GM23338 (cell line): Measurements from ENCODE around the gene FOXN1. TPM values are rescaled to one million over a fixed set of nuclear protein-coding genes. Genes with fewer than 3 reads are reported as not detected.

Experiments used
- ATAC-seq: fragments of 200-7000 bp; cut with Tn5 transposase; 3 replicates; pipeline ENCODE4 v1.9.1; 2020
- DNase-seq: peaks from one replicate; pipeline ENCODE4 v3.0.0-alpha.2; 2015; ENCODE audit warnings: low spot score
- H2AFZ ChIP-seq: fragments of 200-600 bp; sonication (generic); 2 replicates; pipeline ENCODE4 v1.8.0; 2016; ENCODE audit warnings: antibody characterized with exemption, mild to moderate bottlenecking, moderate library complexity
- H3F3A ChIP-seq: fragments of 200-600 bp; sonication (generic); replicated peaks from 2 replicates; pipeline ENCODE4 v1.8.0; 2017; ENCODE audit warnings: antibody characterized with exemption, mixed run types, low read depth
- H3K27ac ChIP-seq: fragments of 200-600 bp; sonication (generic); 2 replicates; pipeline ENCODE4 v1.6.1; 2016; ENCODE audit warnings: low read depth
- H3K27me3 ChIP-seq: fragments of 200-600 bp; sonication (generic); 2 replicates; pipeline ENCODE4 v1.8.0; 2016; ENCODE audit warnings: mild to moderate bottlenecking, mixed run types, moderate library complexity; ENCODE audit not compliant: insufficient read depth
- H3K36me3 ChIP-seq: fragments of 200-600 bp; sonication (generic); 2 replicates; pipeline ENCODE4 v1.8.0; 2016; ENCODE audit warnings: mild to moderate bottlenecking; ENCODE audit not compliant: insufficient read depth
- H3K4me1 ChIP-seq: fragments of 200-600 bp; sonication (generic); 2 replicates; pipeline ENCODE4 v1.8.0; 2016; ENCODE audit warnings: mild to moderate bottlenecking, moderate library complexity; ENCODE audit not compliant: insufficient read depth
- H3K4me2 ChIP-seq: fragments of 200-600 bp; sonication (generic); 2 replicates; pipeline ENCODE4 v1.7.1; 2017; ENCODE audit warnings: mixed run types
- H3K4me3 ChIP-seq: fragments of 200-600 bp; sonication (generic); 2 replicates; pipeline ENCODE4 v1.6.1; 2016; ENCODE audit warnings: mixed run types
- H3K79me2 ChIP-seq: fragments of 200-600 bp; sonication (generic); replicated peaks from 2 replicates; pipeline ENCODE4 v1.8.0; 2017; ENCODE audit warnings: mild to moderate bottlenecking; ENCODE audit not compliant: insufficient read depth
- H3K9me2 ChIP-seq: fragments of 200-600 bp; sonication (generic); 2 replicates; pipeline ENCODE4 v1.8.0; 2017; ENCODE audit not compliant: insufficient read depth
- H4K20me1 ChIP-seq: fragments of 200-600 bp; sonication (generic); replicated peaks from 2 replicates; pipeline ENCODE4 v1.8.0; 2017; ENCODE audit warnings: mild to moderate bottlenecking; ENCODE audit not compliant: insufficient read depth
- H3K27ac Mint-ChIP-seq: 2 replicates; pipeline ENCODE4 v1.8.0; 2020; ENCODE audit warnings: inconsistent platforms, mild to moderate bottlenecking, moderate library complexity, mixed read lengths
- H3K27me3 Mint-ChIP-seq: 3 replicates; pipeline ENCODE4 v1.8.0; 2022; ENCODE audit warnings: low read depth, mild to moderate bottlenecking, moderate library complexity, mixed read lengths, inconsistent platforms; ENCODE audit not compliant: insufficient read depth, poor library complexity
- H3K36me3 Mint-ChIP-seq: 3 replicates; pipeline ENCODE4 v1.8.0; 2021; ENCODE audit warnings: low read depth, mild to moderate bottlenecking, inconsistent platforms, moderate library complexity, mixed read lengths
- H3K4me1 Mint-ChIP-seq: 3 replicates; pipeline ENCODE4 v1.8.0; 2020; ENCODE audit warnings: mild to moderate bottlenecking, inconsistent platforms, mixed read lengths
- H3K4me3 Mint-ChIP-seq: 3 replicates; pipeline ENCODE4 v1.8.0; 2021; ENCODE audit warnings: moderate library complexity, mild to moderate bottlenecking, inconsistent platforms, mixed read lengths
- H3K9me3 Mint-ChIP-seq: 3 replicates; pipeline ENCODE4 v1.8.0; 2020; ENCODE audit warnings: moderate library complexity, mild to moderate bottlenecking, inconsistent platforms, mixed read lengths
- CREB1 ChIP-seq: fragments of 250-450 bp; sonication (Bioruptor Pico); IDR thresholded peaks from 2 replicates; pipeline ENCODE4 v1.5.0; 2020; ENCODE audit warnings: low read depth, mild to moderate bottlenecking, moderate library complexity
- EZH2 ChIP-seq: fragments of 200-600 bp; sonication (generic); IDR thresholded peaks from one replicate; pipeline ENCODE4 v1.8.0; 2017; ENCODE audit warnings: antibody characterized with exemption, mild to moderate bottlenecking, low read depth; ENCODE audit not compliant: unreplicated experiment
- EZH2phosphoT487 ChIP-seq: fragments of 200-600 bp; sonication (generic); IDR thresholded peaks from one replicate; pipeline ENCODE4 v1.8.1; 2018; ENCODE audit warnings: antibody characterized with exemption; ENCODE audit not compliant: unreplicated experiment
- JUNB ChIP-seq: IDR thresholded peaks from one replicate; pipeline ENCODE4 v1.6.1; 2016; ENCODE audit warnings: antibody characterized with exemption; ENCODE audit not compliant: unreplicated experiment
- STAT1 ChIP-seq: IDR thresholded peaks from one replicate; pipeline ENCODE4 v1.6.1; 2016; ENCODE audit warnings: antibody characterized with exemption; ENCODE audit not compliant: unreplicated experiment
- ZNF331 ChIP-seq: fragments of 250-450 bp; sonication (Bioruptor Pico); IDR thresholded peaks from 2 replicates; pipeline ENCODE4 v1.5.0; 2020; ENCODE audit warnings: low read depth, mild to moderate bottlenecking, moderate library complexity
- polyA plus RNA-seq: library from polyadenylated mRNA; unstranded; fragments of >200 nt; fragmentation: Nextera tagmentation; extraction: Ambion mirVana; gene quantifications from 2 replicates; pipeline ENCODE4 v1.2.1, GENCODE V29; 2016
- total RNA-seq: library from RNA; depleted of rRNA; stranded (reverse); fragments of >200 nt; shearing (Covaris generic); gene quantifications from 2 replicates; pipeline ENCODE4 v1.2.3, GENCODE V29; 2014
- TF ChIP-seq, protein P1 (sequence below): fragments of 250-450 bp; sonication (Bioruptor Pico); IDR thresholded peaks from 2 replicates; pipeline ENCODE4 v1.5.0; 2020; ENCODE audit warnings: mild to moderate bottlenecking, moderate library complexity
- TF ChIP-seq, protein P2 (sequence below): IDR thresholded peaks from one replicate; pipeline ENCODE4 v1.6.1; 2018; ENCODE audit warnings: antibody characterized with exemption; ENCODE audit not compliant: unreplicated experiment
- TF ChIP-seq, protein P3 (sequence below), 2 experiments: fragments of 200-600 bp in 1 of 2; sonication (generic) in 1 of 2; conservative IDR thresholded peaks; 2 replicates each; pipeline versions ENCODE4 v1.5.1 to v1.6.1; 2016 to 2017; ENCODE audit warnings: antibody characterized with exemption in 2 of 2, low read depth in 2 of 2, mild to moderate bottlenecking in 2 of 2, moderate library complexity in 1 of 2

The FOXN1 gene
- total and polyA plus RNA-seq, 2 experiments from 2014 or later, result not detected

DNA sequence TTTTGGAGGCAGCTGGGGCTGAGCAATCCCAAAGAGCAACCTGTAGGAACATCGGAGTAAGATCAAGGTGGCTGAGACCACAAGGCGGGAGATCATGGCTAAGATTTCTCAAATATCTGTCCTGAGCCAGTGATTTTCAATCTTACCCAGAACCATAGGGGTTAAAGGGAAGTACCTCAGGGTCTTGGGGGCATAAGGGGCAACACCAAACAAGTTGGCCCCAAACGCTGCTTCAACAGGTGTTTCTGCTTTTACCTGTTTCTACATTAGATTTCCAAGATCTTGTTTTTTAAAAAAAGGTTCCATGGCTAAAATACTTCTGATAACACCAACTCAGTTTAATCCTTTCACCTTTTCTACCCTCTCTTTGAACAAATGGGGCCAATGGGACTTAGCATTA, 48.9 kb downstream of the FOXN1 start:
- H2AFZ ChIP-seq, result no peak overlapping the region
- H3K36me3 ChIP-seq, result peaks cover 24% of the 10 kb centered on the region
- H3K79me2 ChIP-seq, result peaks cover 8% of the 10 kb centered on the region
- H3K27me3 ChIP-seq, result no peaks in the 10 kb centered on the region
- TF ChIP-seq CREB1 (no peak), EZH2 (no peak)
- TF ChIP-seq, protein P1, sequence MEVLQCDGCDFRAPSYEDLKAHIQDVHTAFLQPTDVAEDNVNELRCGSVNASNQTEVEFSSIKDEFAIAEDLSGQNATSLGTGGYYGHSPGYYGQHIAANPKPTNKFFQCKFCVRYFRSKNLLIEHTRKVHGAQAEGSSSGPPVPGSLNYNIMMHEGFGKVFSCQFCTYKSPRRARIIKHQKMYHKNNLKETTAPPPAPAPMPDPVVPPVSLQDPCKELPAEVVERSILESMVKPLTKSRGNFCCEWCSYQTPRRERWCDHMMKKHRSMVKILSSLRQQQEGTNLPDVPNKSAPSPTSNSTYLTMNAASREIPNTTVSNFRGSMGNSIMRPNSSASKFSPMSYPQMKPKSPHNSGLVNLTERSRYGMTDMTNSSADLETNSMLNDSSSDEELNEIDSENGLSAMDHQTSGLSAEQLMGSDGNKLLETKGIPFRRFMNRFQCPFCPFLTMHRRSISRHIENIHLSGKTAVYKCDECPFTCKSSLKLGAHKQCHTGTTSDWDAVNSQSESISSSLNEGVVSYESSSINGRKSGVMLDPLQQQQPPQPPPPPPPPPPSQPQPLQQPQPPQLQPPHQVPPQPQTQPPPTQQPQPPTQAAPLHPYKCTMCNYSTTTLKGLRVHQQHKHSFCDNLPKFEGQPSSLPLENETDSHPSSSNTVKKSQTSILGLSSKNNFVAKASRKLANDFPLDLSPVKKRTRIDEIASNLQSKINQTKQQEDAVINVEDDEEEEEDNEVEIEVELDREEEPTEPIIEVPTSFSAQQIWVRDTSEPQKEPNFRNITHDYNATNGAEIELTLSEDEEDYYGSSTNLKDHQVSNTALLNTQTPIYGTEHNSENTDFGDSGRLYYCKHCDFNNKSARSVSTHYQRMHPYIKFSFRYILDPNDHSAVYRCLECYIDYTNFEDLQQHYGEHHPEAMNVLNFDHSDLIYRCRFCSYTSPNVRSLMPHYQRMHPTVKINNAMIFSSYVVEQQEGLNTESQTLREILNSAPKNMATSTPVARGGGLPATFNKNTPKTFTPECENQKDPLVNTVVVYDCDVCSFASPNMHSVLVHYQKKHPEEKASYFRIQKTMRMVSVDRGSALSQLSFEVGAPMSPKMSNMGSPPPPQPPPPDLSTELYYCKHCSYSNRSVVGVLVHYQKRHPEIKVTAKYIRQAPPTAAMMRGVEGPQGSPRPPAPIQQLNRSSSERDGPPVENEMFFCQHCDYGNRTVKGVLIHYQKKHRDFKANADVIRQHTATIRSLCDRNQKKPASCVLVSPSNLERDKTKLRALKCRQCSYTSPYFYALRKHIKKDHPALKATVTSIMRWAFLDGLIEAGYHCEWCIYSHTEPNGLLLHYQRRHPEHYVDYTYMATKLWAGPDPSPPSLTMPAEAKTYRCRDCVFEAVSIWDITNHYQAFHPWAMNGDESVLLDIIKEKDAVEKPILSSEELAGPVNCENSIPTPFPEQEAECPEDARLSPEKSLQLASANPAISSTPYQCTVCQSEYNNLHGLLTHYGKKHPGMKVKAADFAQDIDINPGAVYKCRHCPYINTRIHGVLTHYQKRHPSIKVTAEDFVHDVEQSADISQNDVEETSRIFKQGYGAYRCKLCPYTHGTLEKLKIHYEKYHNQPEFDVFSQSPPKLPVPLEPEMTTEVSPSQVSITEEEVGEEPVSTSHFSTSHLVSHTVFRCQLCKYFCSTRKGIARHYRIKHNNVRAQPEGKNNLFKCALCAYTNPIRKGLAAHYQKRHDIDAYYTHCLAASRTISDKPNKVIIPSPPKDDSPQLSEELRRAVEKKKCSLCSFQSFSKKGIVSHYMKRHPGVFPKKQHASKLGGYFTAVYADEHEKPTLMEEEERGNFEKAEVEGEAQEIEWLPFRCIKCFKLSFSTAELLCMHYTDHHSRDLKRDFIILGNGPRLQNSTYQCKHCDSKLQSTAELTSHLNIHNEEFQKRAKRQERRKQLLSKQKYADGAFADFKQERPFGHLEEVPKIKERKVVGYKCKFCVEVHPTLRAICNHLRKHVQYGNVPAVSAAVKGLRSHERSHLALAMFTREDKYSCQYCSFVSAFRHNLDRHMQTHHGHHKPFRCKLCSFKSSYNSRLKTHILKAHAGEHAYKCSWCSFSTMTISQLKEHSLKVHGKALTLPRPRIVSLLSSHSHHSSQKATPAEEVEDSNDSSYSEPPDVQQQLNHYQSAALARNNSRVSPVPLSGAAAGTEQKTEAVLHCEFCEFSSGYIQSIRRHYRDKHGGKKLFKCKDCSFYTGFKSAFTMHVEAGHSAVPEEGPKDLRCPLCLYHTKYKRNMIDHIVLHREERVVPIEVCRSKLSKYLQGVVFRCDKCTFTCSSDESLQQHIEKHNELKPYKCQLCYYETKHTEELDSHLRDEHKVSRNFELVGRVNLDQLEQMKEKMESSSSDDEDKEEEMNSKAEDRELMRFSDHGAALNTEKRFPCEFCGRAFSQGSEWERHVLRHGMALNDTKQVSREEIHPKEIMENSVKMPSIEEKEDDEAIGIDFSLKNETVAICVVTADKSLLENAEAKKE (CRISPR knock-in tag), result no peak
- peaks cover 42% of the 10 kb centered on the region for H3K36me3 Mint-ChIP-seq
- DNase-seq, result no peak
- H3K27ac Mint-ChIP-seq, result no peak overlapping the region
- peaks cover 15% of the 10 kb centered on the region; the same call in 1 of the 2 replicates for H3K4me1 ChIP-seq
- no peak overlapping the region for H3K4me3 Mint-ChIP-seq
- no peaks in the 10 kb centered on the region for H3K9me2 ChIP-seq
- peaks cover 17% of the 10 kb centered on the region for H3K4me1 Mint-ChIP-seq
- no peak for ATAC-seq
- H4K20me1 ChIP-seq, result no peaks in the 10 kb centered on the region; the same call in 1 of the 2 replicates
- H3K27me3 Mint-ChIP-seq, result peaks cover 13% of the 10 kb centered on the region
- H3K4me2 ChIP-seq, result no peak overlapping the region
- H3K4me3 ChIP-seq, result no peak overlapping the region
- H3K27ac ChIP-seq, result no peak overlapping the region
- H3K9me3 Mint-ChIP-seq, result no peaks in the 10 kb centered on the region; the same call in 2 of the 3 replicates
- H3F3A ChIP-seq, result no peaks in the 10 kb centered on the region

DNA sequence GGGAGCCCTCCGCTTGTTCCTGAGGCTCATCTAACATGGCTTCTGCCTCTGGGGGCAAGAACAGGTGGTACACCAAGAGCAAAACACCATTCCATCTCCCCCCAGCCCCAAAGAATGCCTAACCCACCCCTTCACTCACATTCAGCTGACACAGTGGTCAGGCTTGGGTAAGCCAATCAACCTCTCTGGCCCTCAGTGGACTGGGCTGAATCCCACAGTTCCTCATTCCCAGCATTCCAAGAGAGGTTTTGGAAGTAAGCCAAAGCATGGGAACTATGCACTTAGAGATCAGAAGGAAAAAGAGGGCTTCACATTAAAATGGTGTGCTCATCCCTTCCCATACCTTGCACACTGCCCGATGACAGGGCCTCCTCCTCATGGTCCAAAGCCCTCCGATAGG, 57.3 kb downstream of the FOXN1 start:
- H3K27me3 Mint-ChIP-seq, result no peaks in the 10 kb centered on the region
- no peaks in the 10 kb centered on the region for H3K4me1 Mint-ChIP-seq
- no peak overlapping the region for H2AFZ ChIP-seq
- peaks cover 6% of the 10 kb centered on the region; the same call in 1 of the 2 replicates for H4K20me1 ChIP-seq
- H3F3A ChIP-seq, result no peaks in the 10 kb centered on the region
- H3K4me3 ChIP-seq, result no peak overlapping the region
- no peak overlapping the region for H3K4me3 Mint-ChIP-seq
- H3K27ac ChIP-seq, result no peak overlapping the region
- no peaks in the 10 kb centered on the region for H3K9me2 ChIP-seq
- H3K79me2 ChIP-seq, result peaks cover 20% of the 10 kb centered on the region
- H3K27ac Mint-ChIP-seq, result no peak overlapping the region
- no peaks in the 10 kb centered on the region for H3K27me3 ChIP-seq
- H3K9me3 Mint-ChIP-seq, result no peaks in the 10 kb centered on the region
- H3K36me3 ChIP-seq, result peaks cover 5% of the 10 kb centered on the region
- DNase-seq (no peak), ATAC-seq (no peak)
- H3K4me2 ChIP-seq, result no peak overlapping the region
- peaks cover 39% of the 10 kb centered on the region for H3K36me3 Mint-ChIP-seq
- no peaks in the 10 kb centered on the region for H3K4me1 ChIP-seq
- TF ChIP-seq ZNF331 (CRISPR knock-in tag) (no peak), EZH2 (no peak), JUNB (no peak), EZH2phosphoT487 (no peak), STAT1 (no peak)
- TF ChIP-seq, protein P2, sequence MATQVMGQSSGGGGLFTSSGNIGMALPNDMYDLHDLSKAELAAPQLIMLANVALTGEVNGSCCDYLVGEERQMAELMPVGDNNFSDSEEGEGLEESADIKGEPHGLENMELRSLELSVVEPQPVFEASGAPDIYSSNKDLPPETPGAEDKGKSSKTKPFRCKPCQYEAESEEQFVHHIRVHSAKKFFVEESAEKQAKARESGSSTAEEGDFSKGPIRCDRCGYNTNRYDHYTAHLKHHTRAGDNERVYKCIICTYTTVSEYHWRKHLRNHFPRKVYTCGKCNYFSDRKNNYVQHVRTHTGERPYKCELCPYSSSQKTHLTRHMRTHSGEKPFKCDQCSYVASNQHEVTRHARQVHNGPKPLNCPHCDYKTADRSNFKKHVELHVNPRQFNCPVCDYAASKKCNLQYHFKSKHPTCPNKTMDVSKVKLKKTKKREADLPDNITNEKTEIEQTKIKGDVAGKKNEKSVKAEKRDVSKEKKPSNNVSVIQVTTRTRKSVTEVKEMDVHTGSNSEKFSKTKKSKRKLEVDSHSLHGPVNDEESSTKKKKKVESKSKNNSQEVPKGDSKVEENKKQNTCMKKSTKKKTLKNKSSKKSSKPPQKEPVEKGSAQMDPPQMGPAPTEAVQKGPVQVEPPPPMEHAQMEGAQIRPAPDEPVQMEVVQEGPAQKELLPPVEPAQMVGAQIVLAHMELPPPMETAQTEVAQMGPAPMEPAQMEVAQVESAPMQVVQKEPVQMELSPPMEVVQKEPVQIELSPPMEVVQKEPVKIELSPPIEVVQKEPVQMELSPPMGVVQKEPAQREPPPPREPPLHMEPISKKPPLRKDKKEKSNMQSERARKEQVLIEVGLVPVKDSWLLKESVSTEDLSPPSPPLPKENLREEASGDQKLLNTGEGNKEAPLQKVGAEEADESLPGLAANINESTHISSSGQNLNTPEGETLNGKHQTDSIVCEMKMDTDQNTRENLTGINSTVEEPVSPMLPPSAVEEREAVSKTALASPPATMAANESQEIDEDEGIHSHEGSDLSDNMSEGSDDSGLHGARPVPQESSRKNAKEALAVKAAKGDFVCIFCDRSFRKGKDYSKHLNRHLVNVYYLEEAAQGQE, result no peak
- TF ChIP-seq, protein P3, sequence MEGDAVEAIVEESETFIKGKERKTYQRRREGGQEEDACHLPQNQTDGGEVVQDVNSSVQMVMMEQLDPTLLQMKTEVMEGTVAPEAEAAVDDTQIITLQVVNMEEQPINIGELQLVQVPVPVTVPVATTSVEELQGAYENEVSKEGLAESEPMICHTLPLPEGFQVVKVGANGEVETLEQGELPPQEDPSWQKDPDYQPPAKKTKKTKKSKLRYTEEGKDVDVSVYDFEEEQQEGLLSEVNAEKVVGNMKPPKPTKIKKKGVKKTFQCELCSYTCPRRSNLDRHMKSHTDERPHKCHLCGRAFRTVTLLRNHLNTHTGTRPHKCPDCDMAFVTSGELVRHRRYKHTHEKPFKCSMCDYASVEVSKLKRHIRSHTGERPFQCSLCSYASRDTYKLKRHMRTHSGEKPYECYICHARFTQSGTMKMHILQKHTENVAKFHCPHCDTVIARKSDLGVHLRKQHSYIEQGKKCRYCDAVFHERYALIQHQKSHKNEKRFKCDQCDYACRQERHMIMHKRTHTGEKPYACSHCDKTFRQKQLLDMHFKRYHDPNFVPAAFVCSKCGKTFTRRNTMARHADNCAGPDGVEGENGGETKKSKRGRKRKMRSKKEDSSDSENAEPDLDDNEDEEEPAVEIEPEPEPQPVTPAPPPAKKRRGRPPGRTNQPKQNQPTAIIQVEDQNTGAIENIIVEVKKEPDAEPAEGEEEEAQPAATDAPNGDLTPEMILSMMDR (conservative IDR thresholded peaks at IDR 0.05; ENCODE audit: low read depth in 2 of 2), result no peak
